A673 (cell line): ENCODE results near the gene VDR. TPM values are rescaled to one million over a fixed set of nuclear protein-coding genes. Genes with fewer than 3 reads are reported as not detected.

ENCODE experiments used
- BruUV-seq: library from RNA; stranded (reverse); fragments of 400-500 nt; replicated peaks from 2 replicates; lab custom pipeline; 2021; lab: Mats Ljungman, UMichigan
- CTCF ChIA-PET: fragments of 300-600 bp; sonication (Branson Sonifier 250); formaldehyde crosslinking; loops from one replicate; lab custom pipeline; 2022; ENCODE audit warnings: antibody characterized with exemption; lab: Charles Lee
- POLR2A ChIA-PET: fragments of 300-600 bp; sonication (Branson Sonifier 250); formaldehyde crosslinking; loops from one replicate; lab custom pipeline; 2022; ENCODE audit warnings: antibody characterized with exemption; ENCODE audit not compliant: low non-redundant PET; lab: Charles Lee
- DNase-seq: peaks from one replicate; pipeline ENCODE4 v3.0.0-alpha.2; 2015; ENCODE audit warnings: low spot score
- H3K27ac ChIP-seq: fragments of 200-600 bp; sonication (generic); 2 replicates; pipeline ENCODE4 v1.5.1; 2016; ENCODE audit warnings: mixed run types, low read depth, mild to moderate bottlenecking, mixed read lengths, antibody characterized with exemption, low read length; ENCODE audit not compliant: poor library complexity, severe bottlenecking
- H3K27me3 ChIP-seq: fragments of 200-600 bp; sonication (generic); replicated peaks from 2 replicates; pipeline ENCODE4 v1.6.1; 2017; ENCODE audit warnings: mixed run types, low read depth, mild to moderate bottlenecking, mixed read lengths, antibody characterized with exemption, low read length; ENCODE audit not compliant: insufficient read depth, poor library complexity
- H3K36me3 ChIP-seq: fragments of 200-600 bp; sonication (generic); 2 replicates; pipeline ENCODE4 v1.6.1; 2016; ENCODE audit warnings: mixed run types, mild to moderate bottlenecking, mixed read lengths, antibody characterized with exemption, low read length; ENCODE audit not compliant: insufficient read depth, poor library complexity, severe bottlenecking
- H3K4me1 ChIP-seq: fragments of 200-600 bp; sonication (generic); 2 replicates; pipeline ENCODE4 v1.6.1; 2017; ENCODE audit warnings: mixed run types, mild to moderate bottlenecking, mixed read lengths, antibody characterized with exemption, low read length; ENCODE audit not compliant: insufficient read depth, poor library complexity, severe bottlenecking
- H3K4me3 ChIP-seq: fragments of 200-600 bp; sonication (generic); 2 replicates; pipeline ENCODE4 v1.5.1; 2016; ENCODE audit warnings: low read depth, mixed run types, mild to moderate bottlenecking, mixed read lengths, low read length; ENCODE audit not compliant: poor library complexity, severe bottlenecking
- H3K9me3 ChIP-seq: fragments of 200-600 bp; sonication (generic); 2 replicates; pipeline ENCODE4 v1.6.1; 2016; ENCODE audit warnings: mixed run types, low read depth, mild to moderate bottlenecking, mixed read lengths, antibody characterized with exemption, low read length; ENCODE audit not compliant: poor library complexity, severe bottlenecking
- EZH2 ChIP-seq: fragments of 200-600 bp; sonication (generic); IDR thresholded peaks from 2 replicates; pipeline ENCODE4 v1.6.1; 2017; ENCODE audit warnings: borderline replicate concordance, low read depth, mild to moderate bottlenecking, mixed read lengths, antibody characterized with exemption, low read length; ENCODE audit not compliant: poor library complexity, severe bottlenecking
- intact Hi-C: fragments of 100-400 bp; cut with micrococcal nuclease; formaldehyde crosslinking; loops from one replicate; pipeline ENCODE4 v1.10.0; 2022; ENCODE audit not compliant: unreplicated experiment
- total RNA-seq: library from RNA; stranded (reverse); gene quantifications from 2 replicates; pipeline ENCODE4 v1.2.3, GENCODE V29; 2021
- TF ChIP-seq, protein P1 (sequence below): fragments of 300-800, 200-600 bp; sonication (generic); conservative IDR thresholded peaks from 2 replicates; pipeline ENCODE4 v1.5.1; 2017; ENCODE audit warnings: low read depth, mild to moderate bottlenecking, antibody characterized with exemption, low read length, moderate library complexity, mixed read lengths

The VDR gene
- total RNA-seq, 1 experiment from 2014 or later: 0.43 TPM

DNA sequence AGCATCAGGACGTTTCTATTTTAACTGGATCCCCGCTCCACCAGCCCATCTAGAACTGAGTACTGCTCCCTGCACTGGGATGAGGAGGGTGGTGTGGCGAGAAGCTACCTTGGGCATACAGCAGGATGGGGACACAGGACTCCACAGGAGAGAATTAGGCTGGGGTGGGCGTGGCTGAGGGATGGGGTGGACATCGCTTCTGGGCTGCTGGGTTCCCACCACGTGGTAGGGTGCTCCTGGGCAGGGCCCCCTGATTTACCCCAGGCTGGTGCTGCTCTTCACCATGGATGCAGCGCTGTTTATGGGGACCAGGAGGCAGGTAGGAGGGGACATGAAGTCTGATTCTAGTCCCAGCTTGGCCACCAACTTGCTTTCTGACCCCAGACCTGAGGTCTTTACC is 41.9 kb downstream of the VDR start:
- POLR2A ChIA-PET: no interaction called here
- BruUV-seq: no TSS peak
- TF ChIP-seq, protein P1, sequence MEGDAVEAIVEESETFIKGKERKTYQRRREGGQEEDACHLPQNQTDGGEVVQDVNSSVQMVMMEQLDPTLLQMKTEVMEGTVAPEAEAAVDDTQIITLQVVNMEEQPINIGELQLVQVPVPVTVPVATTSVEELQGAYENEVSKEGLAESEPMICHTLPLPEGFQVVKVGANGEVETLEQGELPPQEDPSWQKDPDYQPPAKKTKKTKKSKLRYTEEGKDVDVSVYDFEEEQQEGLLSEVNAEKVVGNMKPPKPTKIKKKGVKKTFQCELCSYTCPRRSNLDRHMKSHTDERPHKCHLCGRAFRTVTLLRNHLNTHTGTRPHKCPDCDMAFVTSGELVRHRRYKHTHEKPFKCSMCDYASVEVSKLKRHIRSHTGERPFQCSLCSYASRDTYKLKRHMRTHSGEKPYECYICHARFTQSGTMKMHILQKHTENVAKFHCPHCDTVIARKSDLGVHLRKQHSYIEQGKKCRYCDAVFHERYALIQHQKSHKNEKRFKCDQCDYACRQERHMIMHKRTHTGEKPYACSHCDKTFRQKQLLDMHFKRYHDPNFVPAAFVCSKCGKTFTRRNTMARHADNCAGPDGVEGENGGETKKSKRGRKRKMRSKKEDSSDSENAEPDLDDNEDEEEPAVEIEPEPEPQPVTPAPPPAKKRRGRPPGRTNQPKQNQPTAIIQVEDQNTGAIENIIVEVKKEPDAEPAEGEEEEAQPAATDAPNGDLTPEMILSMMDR: no peak
- no peak for TF ChIP-seq EZH2
- no peak overlapping the region for H3K27ac ChIP-seq
- H3K9me3 ChIP-seq: no peaks in the 10 kb centered on the region
- DNase-seq: no peak
- CTCF ChIA-PET: no interaction called here
- intact Hi-C loops: no loop called here
- no peaks in the 10 kb centered on the region for H3K27me3 ChIP-seq
- H3K36me3 ChIP-seq: no peaks in the 10 kb centered on the region
- H3K4me3 ChIP-seq: no peak overlapping the region
- H3K4me1 ChIP-seq: no peaks in the 10 kb centered on the region

DNA sequence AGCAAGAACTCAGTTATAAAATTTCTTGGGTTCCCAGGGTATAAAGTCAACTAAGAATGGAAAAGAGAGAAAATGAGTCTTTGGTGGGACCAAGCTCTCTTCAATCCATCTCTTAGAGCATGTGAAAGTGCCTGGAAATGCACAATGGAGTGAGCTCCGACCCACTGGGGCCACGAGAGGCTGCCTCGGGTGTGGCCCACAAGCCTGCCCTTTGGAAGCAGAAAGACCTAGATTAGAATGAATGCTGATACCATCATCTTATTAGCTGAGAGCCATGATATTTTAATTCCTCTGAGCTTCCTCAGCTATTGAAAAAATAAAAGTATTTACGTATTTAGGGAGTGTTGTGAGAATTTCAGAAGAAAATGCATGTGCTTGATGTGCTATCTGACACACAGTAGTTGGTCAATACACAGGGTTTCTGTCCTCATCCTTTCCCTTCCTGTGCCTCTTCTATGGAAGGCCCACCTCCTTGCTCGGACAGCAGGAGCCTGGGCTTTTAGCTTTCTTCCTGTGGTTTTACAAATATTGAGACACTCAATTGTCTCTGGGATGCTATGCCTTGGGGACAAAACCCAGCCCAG is 42.5 kb downstream of the VDR start:
- no peak for DNase-seq
- no peak overlapping the region for H3K27ac ChIP-seq
- no peaks in the 10 kb centered on the region for H3K9me3 ChIP-seq
- no peaks in the 10 kb centered on the region for H3K36me3 ChIP-seq
- intact Hi-C loops: no loop called here
- no peak for TF ChIP-seq EZH2
- no TSS peak for BruUV-seq
- ChIA-PET POLR2A (no interaction called here), CTCF (interaction anchor here (0.6 kb wide), 1 partner anchor 113 kb away, joined by 3 read pairs; no protein-coding TSS in a partner anchor)
- H3K4me3 ChIP-seq: no peak overlapping the region
- H3K27me3 ChIP-seq: no peaks in the 10 kb centered on the region
- H3K4me1 ChIP-seq: no peaks in the 10 kb centered on the region

DNA sequence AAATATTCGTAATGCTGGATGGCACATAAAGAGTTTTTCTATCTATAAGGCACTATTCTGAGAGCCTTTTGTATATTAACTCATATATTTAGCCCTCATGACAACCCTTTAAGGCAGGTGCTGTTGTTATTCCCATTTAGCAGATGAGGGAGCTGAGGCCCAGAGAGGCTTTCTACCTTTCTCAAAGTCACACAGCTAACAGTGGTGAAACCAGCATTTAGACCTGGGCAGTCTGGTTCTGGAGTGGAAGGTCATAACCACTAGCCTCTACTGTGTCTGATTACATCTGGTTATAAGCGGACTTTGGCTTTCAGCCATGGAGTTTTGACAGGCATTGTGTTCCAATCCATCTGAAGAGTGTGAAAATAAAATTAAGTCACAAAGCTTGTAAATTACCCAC is 43.9 kb downstream of the VDR start:
- H3K4me3 ChIP-seq: no peak overlapping the region
- ChIA-PET CTCF (no interaction called here), POLR2A (no interaction called here)
- no TSS peak for BruUV-seq
- intact Hi-C loops: no loop called here
- H3K36me3 ChIP-seq: no peaks in the 10 kb centered on the region
- H3K4me1 ChIP-seq: no peaks in the 10 kb centered on the region
- no peak for TF ChIP-seq EZH2
- TF ChIP-seq, protein P1: no peak
- no peaks in the 10 kb centered on the region for H3K27me3 ChIP-seq
- no peaks in the 10 kb centered on the region for H3K9me3 ChIP-seq
- no peak overlapping the region for H3K27ac ChIP-seq
- DNase-seq: no peak

DNA sequence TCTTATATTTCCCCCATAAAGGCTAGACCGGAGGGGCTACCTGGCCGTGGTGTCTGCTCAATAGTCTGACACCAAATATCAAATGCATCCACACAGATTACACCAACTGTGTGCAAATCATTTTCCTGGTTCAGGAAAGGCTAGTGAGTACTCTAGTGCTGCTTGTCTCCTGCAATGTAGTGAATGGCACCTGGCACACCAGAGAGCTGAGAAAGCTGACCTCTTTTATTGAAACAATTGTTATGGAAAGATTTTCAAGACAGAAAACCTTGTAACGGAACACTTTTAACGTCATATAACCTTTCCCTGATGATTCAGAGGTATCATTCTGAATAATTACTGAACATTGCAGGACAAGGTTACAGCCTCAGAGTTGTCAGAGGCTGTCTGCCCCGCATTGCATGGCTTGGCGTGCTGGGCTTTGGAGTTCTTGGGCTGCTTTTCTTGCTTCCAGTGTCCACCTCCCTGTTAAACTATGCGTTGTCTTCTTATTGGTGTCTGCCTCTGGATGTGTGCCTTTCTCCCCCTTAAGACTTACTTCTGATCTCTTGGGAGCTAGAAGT is 44.4 kb downstream of the VDR start:
- TF ChIP-seq EZH2: no peak
- TF ChIP-seq, protein P1: no peak
- ChIA-PET CTCF (no interaction called here), POLR2A (no interaction called here)
- BruUV-seq: no TSS peak
- Histone ChIP-seq H3K27me3 (no peaks in the 10 kb centered on the region), H3K36me3 (no peaks in the 10 kb centered on the region), H3K27ac (no peak overlapping the region), H3K4me1 (no peaks in the 10 kb centered on the region), H3K9me3 (no peaks in the 10 kb centered on the region), H3K4me3 (no peak overlapping the region)
- no peak for DNase-seq
- intact Hi-C loops: no loop called here
